ENCODE data around the gene SLU7. TPM values are rescaled to one million over a fixed set of nuclear protein-coding genes. Genes with fewer than 3 reads are reported as not detected.

The SLU7 gene
- total RNA-seq = 15.6 and 20.2 TPM in 2 replicates

GRCh38 chr5:160418561-160419457 is at the start of gene SLU7:
Gene SLU7, minus strand, starts transcription at chr5:160419081. Its CDS starts 3,787 bp downstream, at chr5:160415294.

GRCh38 chr5:160421625-160422258 is 2.9 kb upstream of the SLU7 start, which contains the start of gene PTTG1:
Gene PTTG1, plus strand, starts transcription at chr5:160421855. Its CDS starts 458 bp downstream, at chr5:160422313.

GRCh38 chr5:160399402-160400353 is 19.2 kb downstream of the SLU7 start, which contains the start of gene FAM200C:
Gene FAM200C, minus strand, starts transcription at chr5:160400054. Its CDS starts 4,564 bp downstream, at chr5:160395490.

GRCh38 chr5:160369990-160370712 is 48.7 kb downstream of the SLU7 start, which contains the start of gene C1QTNF2:
Gene C1QTNF2, minus strand, starts transcription at chr5:160370626. Its CDS starts 15,615 bp downstream, at chr5:160355011.

Other genes starting within 250 kb of the SLU7 start
- not detected in 2 replicates for gene FABP6, start 189.6 kb downstream of the SLU7 start, total RNA-seq
- gene CCNJL, start 106.5 kb downstream of the SLU7 start, total RNA-seq = 6.0 and 7.2 TPM in 2 replicates
- 0.65 TPM in 1 of 2 replicates, not detected in the other for gene C1QTNF2, start 48.5 kb downstream of the SLU7 start, total RNA-seq
- gene FAM200C, start 19.0 kb downstream of the SLU7 start, total RNA-seq = 1.5 and 2.1 TPM in 2 replicates
- 65.8 and 441 TPM in 2 replicates for gene PTTG1, start 2.8 kb upstream of the SLU7 start, total RNA-seq

All from mesangial cell (primary cell).